Psoas muscle (tissue), 8 donors: Measurements from ENCODE around the gene TMEM59. TPM values are rescaled to one million over a fixed set of nuclear protein-coding genes. Genes with fewer than 3 reads are reported as not detected.

Source experiments
- ATAC-seq, 4 donors: fragments of 200-7000 bp; cut with Tn5 transposase; one replicate each; pipeline ENCODE4 v1.9.1; 2020; ENCODE audit warnings: moderate library complexity in 3 of 4, mild to moderate bottlenecking in 2 of 4
- DNase-seq, 2 donors: peaks; one replicate each; pipeline ENCODE4 v3.0.0-alpha.2; 2020
- H3K27ac ChIP-seq: fragments of 200-600 bp; one replicate; pipeline ENCODE4 v1.8.0; 2022
- H3K27me3 ChIP-seq, 3 donors: fragments of 200-600 bp in 1 of 3; one replicate each; pipeline versions ENCODE4 v1.6.1 to v1.8.0; 2013 to 2022; ENCODE audit warnings: low read length in 2 of 3, mild to moderate bottlenecking in 2 of 3, moderate library complexity in 1 of 3; ENCODE audit not compliant: insufficient read depth in 3 of 3
- H3K36me3 ChIP-seq, 2 donors: fragments of 200-600 bp in 1 of 2; one replicate each; pipeline versions ENCODE4 v1.6.1 to v1.8.0; 2013 to 2022; ENCODE audit warnings: low read depth in 1 of 2, mild to moderate bottlenecking in 1 of 2, moderate library complexity in 1 of 2; ENCODE audit not compliant: insufficient read depth in 1 of 2
- H3K4me1 ChIP-seq: fragments of 200-600 bp; one replicate; pipeline ENCODE4 v1.8.0; 2022
- H3K4me3 ChIP-seq: fragments of 200-600 bp; one replicate; pipeline ENCODE4 v1.8.0; 2022; ENCODE audit warnings: mild to moderate bottlenecking
- H3K9me3 ChIP-seq: fragments of 200-600 bp; one replicate; pipeline ENCODE4 v1.8.0; 2022
- WGBS, 3 donors: extraction: QIAGEN DNeasy Blood & Tissue Kit; methylation state at CpG; one replicate each; pipeline versions ENCODE4 v1.1.6 to v1.1.7; 2013; 5-methylcytosine and 5-hydroxymethylcytosine counted together
- intact Hi-C, 2 donors: fragments of 100-400 bp; cut with DNase I; formaldehyde crosslinking; loops; one replicate each; pipeline versions ENCODE4 v1.11.0 to v1.14.2; 2022
- polyA plus RNA-seq, 3 donors: library from polyadenylated mRNA; stranded (reverse); fragments of 200-250 nt; gene quantifications; one replicate each; pipeline ENCODE4 v1.2.3, GENCODE V29; 2013
- total RNA-seq, 4 donors: library from RNA; stranded (reverse); fragmentation: NEBNext Ultra II Directional in 2 of 4; extraction: Animal tissue kit (Norgen Biotek cat#: 25700) in 2 of 4; gene quantifications; one replicate each; pipeline versions ENCODE4 v1.2.1 to v1.2.4, GENCODE V29; 2021 to 2023
- TF ChIP-seq, protein P1 (sequence below): fragments of 200-600 bp; IDR thresholded peaks from one replicate; pipeline ENCODE4 v1.8.0; 2022; ENCODE audit warnings: antibody characterized with exemption
- donor health status: healthy with polysubstance abuse.
- donor health status: DM: no; HTN: no; CAD: no; lungs with moderate emphysema.
- donor health status: Bipolar disorder and iron deficiency.
- donor health status: healthy.
- donor health status: DM: yes; HTN: yes; CAD: no.
- donor health status: DM: no; HTN: no; CAD: no.
- donor health status: DM: no; HTN: no; CAD: no.
- donor health status: DM: yes; HTN: yes; CAD: no.

Gene TMEM59
- total and polyA plus RNA-seq, 7 donors = 123 to 240 (median 173) TPM

GRCh38 chr1:53979712-53980450 lies 73.1 kb downstream of the TMEM59 start:
- Histone ChIP-seq H3K36me3 (no peaks in the 10 kb centered on the region), H3K4me3 (no peak overlapping the region), H3K27ac (no peak overlapping the region), H3K9me3 (no peaks in the 10 kb centered on the region), H3K4me1 (no peaks in the 10 kb centered on the region), H3K27me3 (peaks cover 0 to 4% (median 0%) of the 10 kb centered on the region in 3 donors)
- WGBS, 3 donors = 62 to 77% (median 65%) methylated on average over 13 of the region's 13 CpGs
- intact Hi-C loops = no loop called here
- TF ChIP-seq, protein P1, sequence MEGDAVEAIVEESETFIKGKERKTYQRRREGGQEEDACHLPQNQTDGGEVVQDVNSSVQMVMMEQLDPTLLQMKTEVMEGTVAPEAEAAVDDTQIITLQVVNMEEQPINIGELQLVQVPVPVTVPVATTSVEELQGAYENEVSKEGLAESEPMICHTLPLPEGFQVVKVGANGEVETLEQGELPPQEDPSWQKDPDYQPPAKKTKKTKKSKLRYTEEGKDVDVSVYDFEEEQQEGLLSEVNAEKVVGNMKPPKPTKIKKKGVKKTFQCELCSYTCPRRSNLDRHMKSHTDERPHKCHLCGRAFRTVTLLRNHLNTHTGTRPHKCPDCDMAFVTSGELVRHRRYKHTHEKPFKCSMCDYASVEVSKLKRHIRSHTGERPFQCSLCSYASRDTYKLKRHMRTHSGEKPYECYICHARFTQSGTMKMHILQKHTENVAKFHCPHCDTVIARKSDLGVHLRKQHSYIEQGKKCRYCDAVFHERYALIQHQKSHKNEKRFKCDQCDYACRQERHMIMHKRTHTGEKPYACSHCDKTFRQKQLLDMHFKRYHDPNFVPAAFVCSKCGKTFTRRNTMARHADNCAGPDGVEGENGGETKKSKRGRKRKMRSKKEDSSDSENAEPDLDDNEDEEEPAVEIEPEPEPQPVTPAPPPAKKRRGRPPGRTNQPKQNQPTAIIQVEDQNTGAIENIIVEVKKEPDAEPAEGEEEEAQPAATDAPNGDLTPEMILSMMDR = no peak
- no peak for DNase-seq
- ATAC-seq = no peak

Other genes starting within 250 kb of the TMEM59 start
- gene NDC1, start 214.9 kb downstream of the TMEM59 start, total RNA-seq = 1 to 10 TPM; 3.0 to 7.5 (median 4.8) TPM
- gene NDC1, start 214.9 kb downstream of the TMEM59 start, polyA plus RNA-seq = 10 to 100 TPM in 1 of 3 donors, 1 to 10 TPM in 2; 4.3 to 12.1 (median 9.2) TPM
- gene YIPF1, start 163.4 kb downstream of the TMEM59 start, total RNA-seq = 10 to 100 TPM; 11.8 to 23.3 (median 19.4) TPM
- gene YIPF1, start 163.4 kb downstream of the TMEM59 start, polyA plus RNA-seq = 10 to 100 TPM; 23.1 to 54.1 (median 25.1) TPM
- not detected for gene DIO1, start 159.0 kb downstream of the TMEM59 start, total RNA-seq
- not detected for gene DIO1, start 159.0 kb downstream of the TMEM59 start, polyA plus RNA-seq
- 1 to 10 TPM; 4.9 to 5.8 (median 5.5) TPM for gene IFT25, start 107.5 kb downstream of the TMEM59 start, total RNA-seq
- gene IFT25, start 107.5 kb downstream of the TMEM59 start, polyA plus RNA-seq = 10 to 100 TPM in 1 of 3 donors, 1 to 10 TPM in 2; 4.6 to 10.3 (median 5.3) TPM
- gene LRRC42, start 106.9 kb downstream of the TMEM59 start, total RNA-seq = 10 to 100 TPM; 10.0 to 16.9 (median 11.9) TPM
- 10 to 100 TPM; 11.0 to 14.7 (median 14.0) TPM for gene LRRC42, start 106.9 kb downstream of the TMEM59 start, polyA plus RNA-seq
- not detected for gene LDLRAD1, start 35.0 kb downstream of the TMEM59 start, total RNA-seq
- gene LDLRAD1, start 35.0 kb downstream of the TMEM59 start, polyA plus RNA-seq = not detected
- 10 to 100 TPM in 1 of 4 donors, 1 to 10 TPM in 3; 5.5 to 10.4 (median 6.6) TPM for gene TCEANC2, start 404 bp upstream of the TMEM59 start, total RNA-seq
- 1 to 10 TPM; 2.3 to 9.5 (median 2.4) TPM for gene TCEANC2, start 404 bp upstream of the TMEM59 start, polyA plus RNA-seq
- not detected for gene CDCP2, start 99.8 kb upstream of the TMEM59 start, total RNA-seq
- not detected for gene CDCP2, start 99.8 kb upstream of the TMEM59 start, polyA plus RNA-seq
- 1 to 10 TPM; 2.8 to 6.4 (median 3.3) TPM for gene CYB5RL, start 146.8 kb upstream of the TMEM59 start, total RNA-seq
- gene CYB5RL, start 146.8 kb upstream of the TMEM59 start, polyA plus RNA-seq = 1 to 10 TPM in 2 of 3 donors, under 1 TPM in 1; 0.89 to 3.4 (median 1.0) TPM
- gene MRPL37, start 147.0 kb upstream of the TMEM59 start, total RNA-seq = 100 to 1,000 TPM in 3 of 4 donors, 10 to 100 TPM in 1; 89.6 to 109 (median 102) TPM
- gene MRPL37, start 147.0 kb upstream of the TMEM59 start, polyA plus RNA-seq = 100 to 1,000 TPM in 1 of 3 donors, 10 to 100 TPM in 2; 68.9 to 100 (median 87.5) TPM